Left renal pelvis (tissue), 4 donors: ENCODE results near the gene SCARF2. TPM values are rescaled to one million over a fixed set of nuclear protein-coding genes. Genes with fewer than 3 reads are reported as not detected.
"Not testable (repeated sequence)": the region's sequence is repeated elsewhere in the genome, so short reads cannot be mapped to it uniquely, and the experiment has no call there.

Experiments used
- DNase-seq, 4 donors: peaks; one replicate each; pipeline ENCODE4 v3.0.0-alpha.2; 2013; ENCODE audit warnings: low read depth in 4 of 4, low spot score in 3 of 4
- polyA plus RNA-seq, 4 donors: library from polyadenylated mRNA; unstranded; fragments of 120-200 nt; gene quantifications; one replicate each; pipeline ENCODE4 v1.2.1, GENCODE V29; 2013; ENCODE audit not compliant: insufficient read length in 4 of 4

The SCARF2 gene
- polyA plus RNA-seq, 4 donors, result 15.6 to 39.7 (median 22.4) TPM

- DNase-seq, result no peak
Measured at GRCh38 chr22:20398420-20398819, 39.2 kb downstream of the SCARF2 start.

- no peak for DNase-seq
Measured at GRCh38 chr22:20397498-20397897, 40.1 kb downstream of the SCARF2 start.

GRCh38 chr22:20396639-20397038, 41.0 kb downstream of the SCARF2 start:
- no peak for DNase-seq

GRCh38 chr22:20395907-20396287, 41.7 kb downstream of the SCARF2 start:
- DNase-seq, result no peak

GRCh38 chr22:20395181-20395906, 42.3 kb downstream of the SCARF2 start:
- no peak for DNase-seq

GRCh38 chr22:20393705-20394476, 43.7 kb downstream of the SCARF2 start, which contains the start of gene ZNF74:
TSS of gene ZNF74 (plus strand) at chr22:20394151. CDS start at chr22:20394629, 478 bp downstream.
- peak; percentile 83 to 89 (median 86) for DNase-seq

- DNase-seq, result no peak
Measured at GRCh38 chr22:20392983-20393704, 44.5 kb downstream of the SCARF2 start.

- DNase-seq, result not testable (repeated sequence)
Measured at GRCh38 chr22:20392365-20392881, 45.2 kb downstream of the SCARF2 start.

- DNase-seq, result no peak
Measured at GRCh38 chr22:20391222-20391621, 46.4 kb downstream of the SCARF2 start.

- no peak for DNase-seq
Measured at GRCh38 chr22:20390394-20390907, 47.2 kb downstream of the SCARF2 start.

GRCh38 chr22:20389288-20389687, 48.3 kb downstream of the SCARF2 start:
- DNase-seq, result no peak

- no peak for DNase-seq
Measured at GRCh38 chr22:20388200-20388599, 49.4 kb downstream of the SCARF2 start.

GRCh38 chr22:20386972-20387371, 50.7 kb downstream of the SCARF2 start:
- DNase-seq, result no peak

- no peak for DNase-seq
Measured at GRCh38 chr22:20386336-20386735, 51.3 kb downstream of the SCARF2 start.

GRCh38 chr22:20384865-20385264, 52.8 kb downstream of the SCARF2 start:
- no peak for DNase-seq

- no peak for DNase-seq
Measured at GRCh38 chr22:20384171-20384570, 53.5 kb downstream of the SCARF2 start.

GRCh38 chr22:20383538-20383937, 54.1 kb downstream of the SCARF2 start:
- DNase-seq, result no peak

- no peak for DNase-seq
Measured at GRCh38 chr22:20380486-20380885, 57.1 kb downstream of the SCARF2 start.

GRCh38 chr22:20378684-20379083, 58.9 kb downstream of the SCARF2 start:
- not testable (repeated sequence) for DNase-seq

GRCh38 chr22:20378110-20378509, 59.5 kb downstream of the SCARF2 start:
- DNase-seq, result no peak

GRCh38 chr22:20376983-20377382, 60.6 kb downstream of the SCARF2 start:
- not testable (repeated sequence) for DNase-seq
